IMR-90 (cell line): ENCODE measurements around the gene S100A13.

Experiments
- POLR2A ChIP-seq: IDR thresholded peaks from 2 replicates; pipeline ENCODE4 v1.6.1; 2012; ENCODE audit warnings: mild to moderate bottlenecking, low read depth, low read length
- RCOR1 ChIP-seq: IDR thresholded peaks from 2 replicates; pipeline ENCODE4 v1.6.1; 2012; ENCODE audit warnings: mild to moderate bottlenecking, low read length, improper control_type of control experiment; ENCODE audit not compliant: insufficient replicate concordance

GRCh38 chr1:153606194-153606593 is 21.1 kb downstream of the S100A13 start:
- no peak for TF ChIP-seq POLR2A
- TF ChIP-seq RCOR1: no peak
